ENCODE measurements around the gene ZNF202.

DNA sequence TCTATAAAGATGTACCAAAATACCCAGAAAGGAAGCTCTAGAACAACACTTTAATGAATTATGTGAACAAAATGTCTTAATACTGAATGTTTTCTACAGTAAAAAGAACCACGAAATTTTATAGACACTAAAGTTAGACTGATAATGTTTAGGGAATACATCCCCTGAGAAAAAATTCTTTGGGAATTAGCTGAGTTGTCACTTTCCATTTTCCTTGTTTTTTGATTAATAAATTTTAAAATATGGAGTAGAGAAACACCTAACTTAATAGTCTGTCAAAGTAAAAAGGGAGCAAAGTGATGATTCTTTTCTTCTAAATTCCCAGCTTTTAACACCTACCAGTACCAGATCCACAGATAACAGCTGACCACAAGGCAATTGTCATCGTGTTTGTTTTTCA is 64.0 kb downstream of the ZNF202 start:
- TF ChIP-seq, protein P1, sequence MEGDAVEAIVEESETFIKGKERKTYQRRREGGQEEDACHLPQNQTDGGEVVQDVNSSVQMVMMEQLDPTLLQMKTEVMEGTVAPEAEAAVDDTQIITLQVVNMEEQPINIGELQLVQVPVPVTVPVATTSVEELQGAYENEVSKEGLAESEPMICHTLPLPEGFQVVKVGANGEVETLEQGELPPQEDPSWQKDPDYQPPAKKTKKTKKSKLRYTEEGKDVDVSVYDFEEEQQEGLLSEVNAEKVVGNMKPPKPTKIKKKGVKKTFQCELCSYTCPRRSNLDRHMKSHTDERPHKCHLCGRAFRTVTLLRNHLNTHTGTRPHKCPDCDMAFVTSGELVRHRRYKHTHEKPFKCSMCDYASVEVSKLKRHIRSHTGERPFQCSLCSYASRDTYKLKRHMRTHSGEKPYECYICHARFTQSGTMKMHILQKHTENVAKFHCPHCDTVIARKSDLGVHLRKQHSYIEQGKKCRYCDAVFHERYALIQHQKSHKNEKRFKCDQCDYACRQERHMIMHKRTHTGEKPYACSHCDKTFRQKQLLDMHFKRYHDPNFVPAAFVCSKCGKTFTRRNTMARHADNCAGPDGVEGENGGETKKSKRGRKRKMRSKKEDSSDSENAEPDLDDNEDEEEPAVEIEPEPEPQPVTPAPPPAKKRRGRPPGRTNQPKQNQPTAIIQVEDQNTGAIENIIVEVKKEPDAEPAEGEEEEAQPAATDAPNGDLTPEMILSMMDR (IDR thresholded peaks at IDR 0.05; ENCODE audit: low read length), result no peak
- no peak for TF ChIP-seq EZH2 (optimal IDR thresholded peaks at IDR 0.05; ENCODE audit: low read depth, low read length)

All from MM.1S (cell line).